ENCODE data around the gene GTSE1. TPM values are rescaled to one million over a fixed set of nuclear protein-coding genes. Genes with fewer than 3 reads are reported as not detected.

GTSE1 gene
- total and polyA plus RNA-seq, 2 donors (not counting 1 experiment from before 2014, with no cell fraction given), result 0.17 to 0.39 TPM

GRCh38 chr22:46315976-46316375 is 19.3 kb downstream of the GTSE1 start:
- no peaks in the 10 kb centered on the region for H3K4me1 ChIP-seq (ENCODE audit: control insufficient read depth in 2 of 2, insufficient read depth in 2 of 2, low read length in 2 of 2)
- H3K4me2 ChIP-seq (replicated peaks; ENCODE audit: low read depth, low read length, poor library complexity, severe bottlenecking), result no peak overlapping the region
- WGBS (ENCODE audit: insufficient coverage), result 97% methylated on average over 6 of the region's 12 CpGs
- Mint-ChIP-seq H3K4me1 (no peaks in the 10 kb centered on the region), H3K27ac (no peak overlapping the region), H3K4me3 (no peak overlapping the region), H3K27me3 (no peaks in the 10 kb centered on the region), H3K9me3 (ENCODE audit: insufficient read depth) (no peaks in the 10 kb centered on the region)
- POLR2A ChIA-PET, result no interaction called here
- ATAC-seq (ENCODE audit: low read depth) (no peak), DNase-seq (no peak)
- H3K79me2 ChIP-seq (ENCODE audit: control insufficient read depth, insufficient read depth, low read length), result no peaks in the 10 kb centered on the region
- intact Hi-C loops (cut with micrococcal nuclease), result no loop called here
- H3K9ac ChIP-seq (ENCODE audit: low read length), result no peak overlapping the region
- no peaks in the 10 kb centered on the region for H3K36me3 ChIP-seq (replicated peaks in 1 of 2; ENCODE audit: control extremely low read depth in 1 of 2, control insufficient read depth in 1 of 2, extremely low read depth in 1 of 2, insufficient read depth in 2 of 2, low read length in 1 of 2)
- no peaks in the 10 kb centered on the region for H3K27me3 ChIP-seq (replicated peaks in 1 of 4; ENCODE audit: control extremely low read depth in 1 of 4, control insufficient read depth in 3 of 4, insufficient read depth in 4 of 4, low read length in 3 of 4)
- no peak overlapping the region for H3K27ac ChIP-seq (ENCODE audit: low read length in 2 of 2)
- CTCF ChIA-PET, result interaction anchor here (0.6 to 12.8 kb wide), 13 partner anchors 9 to 531 kb away, joined by 3 to 228 read pairs (median 3); no protein-coding TSS in a partner anchor
- no peaks in the 10 kb centered on the region for H3K9me3 ChIP-seq (ENCODE audit: control extremely low read depth in 1 of 3, control insufficient read depth in 2 of 3, insufficient read depth in 1 of 3, low read length in 2 of 3)
- no peak overlapping the region for H3K4me3 ChIP-seq (ENCODE audit: control extremely low read depth in 1 of 5, extremely low read depth in 1 of 5, insufficient read depth in 1 of 5, low read depth in 2 of 5, low read length in 4 of 5)
- no peaks in the 10 kb centered on the region for H4K20me1 ChIP-seq (ENCODE audit: control insufficient read depth, insufficient read depth, low read length, poor library complexity, severe bottlenecking)
- TF ChIP-seq EZH2 (IDR thresholded peaks at IDR 0.05; ENCODE audit: borderline replicate concordance, insufficient read depth, low read depth, low read length, poor library complexity, severe bottlenecking) (no peak), CTCF (IDR thresholded peaks at IDR 0.05) (no peak)
- no peak overlapping the region for H2AFZ ChIP-seq (ENCODE audit: insufficient read depth, low read depth, low read length, poor library complexity, severe bottlenecking)

- H3K27me3 ChIP-seq (replicated peaks in 1 of 4; ENCODE audit: control extremely low read depth in 1 of 4, control insufficient read depth in 3 of 4, insufficient read depth in 4 of 4, low read length in 3 of 4), result no peaks in the 10 kb centered on the region
- ATAC-seq (ENCODE audit: low read depth), result no peak
- CTCF ChIA-PET, result interaction anchor here (1.3 to 12.8 kb wide), 4 partner anchors 23 to 322 kb away, joined by 3 to 228 read pairs (median 6); no protein-coding TSS in a partner anchor
- H3K4me2 ChIP-seq (replicated peaks; ENCODE audit: low read depth, low read length, poor library complexity, severe bottlenecking), result no peak overlapping the region
- POLR2A ChIA-PET, result no interaction called here
- DNase-seq, result no peak
- H3K27me3 Mint-ChIP-seq, result no peaks in the 10 kb centered on the region
- H4K20me1 ChIP-seq (ENCODE audit: control insufficient read depth, insufficient read depth, low read length, poor library complexity, severe bottlenecking), result no peaks in the 10 kb centered on the region
- intact Hi-C loops (cut with micrococcal nuclease), result no loop called here
- no peak for TF ChIP-seq EZH2 (IDR thresholded peaks at IDR 0.05; ENCODE audit: borderline replicate concordance, insufficient read depth, low read depth, low read length, poor library complexity, severe bottlenecking)
- TF ChIP-seq CTCF (IDR thresholded peaks at IDR 0.05), result no peak
- no peaks in the 10 kb centered on the region for H3K9me3 ChIP-seq (ENCODE audit: control extremely low read depth in 1 of 3, control insufficient read depth in 2 of 3, insufficient read depth in 1 of 3, low read length in 2 of 3)
- no peak overlapping the region for H3K9ac ChIP-seq (ENCODE audit: low read length)
- H3K36me3 ChIP-seq (replicated peaks in 1 of 2; ENCODE audit: control extremely low read depth in 1 of 2, control insufficient read depth in 1 of 2, extremely low read depth in 1 of 2, insufficient read depth in 2 of 2, low read length in 1 of 2), result no peaks in the 10 kb centered on the region
- over 99% methylated on average over 20 of the region's 20 CpGs for WGBS (ENCODE audit: insufficient coverage)
- no peak overlapping the region for H3K27ac ChIP-seq (ENCODE audit: low read length in 2 of 2)
- no peak overlapping the region for H3K27ac Mint-ChIP-seq
- no peak overlapping the region for H3K4me3 ChIP-seq (ENCODE audit: control extremely low read depth in 1 of 5, extremely low read depth in 1 of 5, insufficient read depth in 1 of 5, low read depth in 2 of 5, low read length in 4 of 5)
- no peak overlapping the region for H2AFZ ChIP-seq (ENCODE audit: insufficient read depth, low read depth, low read length, poor library complexity, severe bottlenecking)
- no peaks in the 10 kb centered on the region for H3K4me1 ChIP-seq (ENCODE audit: control insufficient read depth in 2 of 2, insufficient read depth in 2 of 2, low read length in 2 of 2)
- H3K4me1 Mint-ChIP-seq, result no peaks in the 10 kb centered on the region
- no peak overlapping the region for H3K4me3 Mint-ChIP-seq
- H3K79me2 ChIP-seq (ENCODE audit: control insufficient read depth, insufficient read depth, low read length), result no peaks in the 10 kb centered on the region
- no peaks in the 10 kb centered on the region for H3K9me3 Mint-ChIP-seq (ENCODE audit: insufficient read depth)
Observed at GRCh38 chr22:46317646-46318045, 21.0 kb downstream of the GTSE1 start.

Data from B cell (primary cell).